ENCODE measurements around the gene PHGDH.

PHGDH gene

DNA sequence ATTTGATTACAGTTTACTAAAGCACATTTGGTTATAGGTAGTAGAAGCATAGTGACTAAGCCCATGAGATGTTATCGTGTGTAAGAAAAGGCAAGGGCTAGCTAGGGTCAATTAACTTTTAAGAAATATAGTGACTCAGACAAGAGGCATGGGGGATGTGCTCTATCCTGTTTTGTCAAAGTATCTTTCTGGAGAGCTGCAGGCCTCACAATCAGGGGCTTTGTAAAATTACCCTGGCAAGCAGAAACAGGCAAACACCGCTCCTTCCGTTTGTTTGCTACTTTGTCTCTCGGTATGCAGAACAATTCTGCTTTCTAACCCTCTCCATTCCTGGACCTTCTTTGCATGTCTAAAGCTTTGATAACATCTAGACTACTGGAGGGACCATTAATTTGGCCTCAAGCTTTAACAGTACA, 37.6 kb upstream of the PHGDH start:
- no peak for DNase-seq (ENCODE audit: low read depth)
- no peak overlapping the region for H3K4me3 ChIP-seq (ENCODE audit: low read depth, low read length)

DNA sequence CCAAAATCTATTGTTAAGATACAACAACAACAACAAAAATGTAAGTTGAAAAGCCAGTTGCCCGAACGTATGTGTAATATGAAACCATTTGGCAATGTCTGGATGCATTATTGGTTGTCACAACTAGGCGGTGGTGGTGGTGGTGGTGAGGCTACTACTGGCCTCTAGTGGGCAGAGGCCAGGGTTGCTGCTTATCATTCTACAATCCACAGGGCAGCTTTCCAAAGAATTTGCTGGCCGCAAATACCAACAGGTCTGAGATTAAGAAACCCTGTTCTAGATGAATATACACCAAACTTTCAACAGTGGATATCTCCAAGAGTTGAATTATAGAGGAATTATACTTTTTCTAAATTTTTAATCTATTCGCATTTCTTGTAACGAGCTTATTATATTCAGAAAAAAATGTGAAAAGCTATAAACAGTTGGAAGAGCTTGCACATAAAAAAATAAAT, 36.9 kb upstream of the PHGDH start:
- TF ChIP-seq, protein P1, sequence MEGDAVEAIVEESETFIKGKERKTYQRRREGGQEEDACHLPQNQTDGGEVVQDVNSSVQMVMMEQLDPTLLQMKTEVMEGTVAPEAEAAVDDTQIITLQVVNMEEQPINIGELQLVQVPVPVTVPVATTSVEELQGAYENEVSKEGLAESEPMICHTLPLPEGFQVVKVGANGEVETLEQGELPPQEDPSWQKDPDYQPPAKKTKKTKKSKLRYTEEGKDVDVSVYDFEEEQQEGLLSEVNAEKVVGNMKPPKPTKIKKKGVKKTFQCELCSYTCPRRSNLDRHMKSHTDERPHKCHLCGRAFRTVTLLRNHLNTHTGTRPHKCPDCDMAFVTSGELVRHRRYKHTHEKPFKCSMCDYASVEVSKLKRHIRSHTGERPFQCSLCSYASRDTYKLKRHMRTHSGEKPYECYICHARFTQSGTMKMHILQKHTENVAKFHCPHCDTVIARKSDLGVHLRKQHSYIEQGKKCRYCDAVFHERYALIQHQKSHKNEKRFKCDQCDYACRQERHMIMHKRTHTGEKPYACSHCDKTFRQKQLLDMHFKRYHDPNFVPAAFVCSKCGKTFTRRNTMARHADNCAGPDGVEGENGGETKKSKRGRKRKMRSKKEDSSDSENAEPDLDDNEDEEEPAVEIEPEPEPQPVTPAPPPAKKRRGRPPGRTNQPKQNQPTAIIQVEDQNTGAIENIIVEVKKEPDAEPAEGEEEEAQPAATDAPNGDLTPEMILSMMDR (IDR thresholded peaks at IDR 0.05; ENCODE audit: insufficient read depth, low read depth, low read length, missing control alignments) = peak; percentile 72
- H3K4me3 ChIP-seq (ENCODE audit: low read depth, low read length) = peak overlapping the region; percentile 50
- DNase-seq (ENCODE audit: low read depth) = peak; percentile 76

More for the DNA sequence above, 37.6 kb upstream of the PHGDH start:
- TF ChIP-seq, protein P1 (IDR thresholded peaks at IDR 0.05; ENCODE audit: insufficient read depth, low read depth, low read length, missing control alignments) = no peak

DNA sequence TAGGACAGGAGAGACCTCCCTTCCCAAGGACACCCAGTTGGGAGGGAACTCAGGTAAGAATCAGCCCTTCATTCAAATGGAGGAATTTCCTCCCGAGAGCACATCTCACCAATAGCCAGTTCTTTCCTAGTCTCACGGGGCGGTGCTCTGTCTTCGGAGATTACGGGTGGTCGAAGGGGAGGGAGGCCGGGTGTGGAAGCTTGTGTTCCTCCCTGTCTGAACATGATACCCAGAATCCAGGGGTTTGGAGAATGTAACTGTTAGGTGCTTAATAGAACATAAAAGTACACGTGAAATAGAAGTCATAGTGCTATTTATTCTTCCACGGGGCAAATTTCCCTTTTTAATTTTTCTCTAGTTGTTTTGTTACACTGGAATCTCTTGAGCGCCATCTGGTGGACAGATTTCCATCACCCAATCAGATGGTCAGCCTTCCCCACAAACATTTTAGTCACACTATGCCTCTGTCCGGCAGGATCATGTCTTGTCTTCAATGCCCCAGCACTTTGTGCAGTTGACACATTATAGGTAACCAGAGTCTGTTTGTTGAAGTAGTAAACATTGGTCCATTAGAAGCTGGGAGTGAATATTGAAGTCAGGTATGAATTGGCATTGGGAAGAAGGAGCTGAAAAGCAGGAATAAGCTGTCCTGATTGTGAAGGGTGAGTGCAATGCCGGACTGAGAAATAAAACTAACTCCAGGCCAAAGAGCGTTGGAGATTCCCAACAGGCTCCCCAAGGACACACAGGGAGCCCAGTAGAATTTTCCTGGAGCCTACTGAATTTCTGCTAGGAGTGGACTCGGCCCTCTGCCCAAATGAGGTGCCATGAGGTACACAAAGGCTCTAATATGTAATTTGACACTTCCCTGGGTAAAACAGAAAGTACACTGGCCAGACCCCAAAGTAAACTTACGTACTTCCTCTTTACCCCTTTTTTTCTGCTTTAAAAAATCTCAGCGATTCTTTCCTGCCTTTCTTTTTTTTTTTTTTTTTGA, 36.1 kb upstream of the PHGDH start:
- TF ChIP-seq, protein P1 (IDR thresholded peaks at IDR 0.05; ENCODE audit: insufficient read depth, low read depth, low read length, missing control alignments) = peak; percentile 68
- peak; percentile 90 for DNase-seq (ENCODE audit: low read depth)
- H3K4me3 ChIP-seq (ENCODE audit: low read depth, low read length) = peak overlapping the region; percentile 50

DNA sequence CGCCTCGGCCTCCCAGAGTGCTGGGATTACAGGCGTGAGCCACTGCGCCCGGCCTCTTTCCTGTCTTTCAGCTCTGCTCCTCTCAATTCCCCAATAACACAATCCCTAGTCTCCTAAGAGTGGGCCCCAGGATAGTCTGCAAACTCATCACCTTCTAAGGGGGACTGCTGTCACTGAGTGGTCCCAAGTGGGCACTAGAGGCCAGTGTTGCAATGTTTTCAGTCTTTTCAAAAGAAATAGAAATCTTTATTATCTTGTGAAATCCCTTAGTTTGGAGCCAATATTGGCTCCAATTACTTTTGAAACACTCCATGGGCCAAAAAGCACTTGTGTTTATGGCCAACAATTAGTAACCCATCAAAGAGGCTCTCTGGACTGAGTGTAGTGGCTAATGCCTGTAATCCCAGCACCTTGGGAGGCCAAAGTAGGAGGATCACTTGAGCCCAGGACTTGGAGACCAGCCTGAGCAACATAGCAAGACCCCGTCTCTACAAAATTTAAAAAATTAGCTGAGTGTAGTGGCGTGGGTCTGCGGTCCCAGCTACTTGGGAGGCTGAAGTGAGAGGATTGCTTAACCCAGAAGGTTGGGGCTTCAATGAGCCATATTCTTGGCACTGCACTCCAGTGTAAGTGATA, 35.0 kb upstream of the PHGDH start:
- DNase-seq (ENCODE audit: low read depth) = no peak
- no peak overlapping the region for H3K4me3 ChIP-seq (ENCODE audit: low read depth, low read length)
- TF ChIP-seq, protein P1 (IDR thresholded peaks at IDR 0.05; ENCODE audit: insufficient read depth, low read depth, low read length, missing control alignments) = no peak

DNA sequence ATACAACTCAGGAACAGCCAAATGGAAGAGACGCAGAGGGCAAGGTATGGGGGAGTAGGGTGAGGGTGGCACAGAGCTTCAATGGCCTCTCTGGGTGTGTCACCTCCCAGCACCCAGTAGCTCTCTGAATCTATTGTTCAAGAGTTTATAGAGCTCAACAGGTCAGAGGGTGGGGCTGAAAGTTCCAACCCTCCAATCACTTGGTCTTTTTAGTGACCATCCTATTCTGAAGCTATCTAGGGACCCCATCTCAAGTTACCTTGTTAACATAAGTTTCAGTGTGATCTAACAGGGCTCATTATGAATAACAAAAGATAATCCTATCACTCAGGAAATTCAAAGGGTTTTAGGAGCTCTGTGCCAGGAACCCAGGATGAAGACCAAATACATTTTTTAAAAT, 32.5 kb upstream of the PHGDH start:
- H3K4me3 ChIP-seq (ENCODE audit: low read depth, low read length) = no peak overlapping the region
- no peak for DNase-seq (ENCODE audit: low read depth)
- TF ChIP-seq, protein P1 (IDR thresholded peaks at IDR 0.05; ENCODE audit: insufficient read depth, low read depth, low read length, missing control alignments) = no peak

DNA sequence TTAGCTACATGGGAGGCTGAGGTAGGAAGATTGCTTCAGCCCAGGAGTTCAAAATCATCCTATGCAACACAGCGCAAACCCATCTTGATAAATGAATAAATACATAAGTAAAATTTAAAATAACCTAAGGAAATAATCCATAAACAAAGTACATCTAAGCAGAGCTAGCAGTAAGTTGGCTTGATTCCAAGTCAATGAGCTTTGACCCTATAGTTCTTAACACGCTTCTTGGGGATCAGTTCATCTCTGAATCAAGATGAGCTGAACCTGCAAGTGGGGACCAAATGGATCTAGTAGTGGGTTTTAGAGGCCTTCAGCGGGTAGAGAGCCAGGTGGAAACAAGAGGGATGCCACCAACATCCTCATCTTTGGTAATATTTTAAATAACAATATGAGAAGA, 31.5 kb upstream of the PHGDH start:
- DNase-seq (ENCODE audit: low read depth) = no peak
- TF ChIP-seq, protein P1 (IDR thresholded peaks at IDR 0.05; ENCODE audit: insufficient read depth, low read depth, low read length, missing control alignments) = no peak
- no peak overlapping the region for H3K4me3 ChIP-seq (ENCODE audit: low read depth, low read length)

All from GM12865 (cell line).